Mesenchymal stem cell (in vitro differentiated cells and primary cell): ENCODE results near the gene LYZL6.
A peak's percentile ranks its signal among the peaks of the same experiment; 100 is the strongest.

ENCODE experiments used
- DNase-seq: peaks from one replicate; pipeline ENCODE4 v3.0.0-alpha.2; 2013
- H2AFZ ChIP-seq: one replicate; pipeline ENCODE4 v1.6.1; 2013; ENCODE audit warnings: low read depth, mild to moderate bottlenecking, control low read depth, inconsistent platforms, low read length, moderate library complexity
- H2AK5ac ChIP-seq: 2 replicates; pipeline ENCODE4 v1.6.1; 2013; ENCODE audit warnings: low read length, moderate library complexity, mild to moderate bottlenecking, inconsistent platforms; ENCODE audit not compliant: severe bottlenecking
- H2BK120ac ChIP-seq: one replicate; pipeline ENCODE4 v1.6.1; 2013; ENCODE audit warnings: low read depth, mild to moderate bottlenecking, inconsistent platforms, low read length, moderate library complexity
- H2BK12ac ChIP-seq, 2 experiments: one replicate each; pipeline ENCODE4 v1.6.1; 2013; ENCODE audit warnings: inconsistent platforms in 2 of 2, low read length in 2 of 2, mild to moderate bottlenecking in 2 of 2, moderate library complexity in 2 of 2, control low read depth in 1 of 2
- H2BK15ac ChIP-seq: one replicate; pipeline ENCODE4 v1.6.1; 2013; ENCODE audit warnings: mild to moderate bottlenecking, low read depth, inconsistent platforms; ENCODE audit not compliant: poor library complexity, severe bottlenecking
- H2BK5ac ChIP-seq: 2 replicates; pipeline ENCODE4 v1.6.1; 2013; ENCODE audit warnings: low read depth, mild to moderate bottlenecking, low read length, control low read depth, inconsistent platforms; ENCODE audit not compliant: poor library complexity, severe bottlenecking
- H3K14ac ChIP-seq, 2 experiments: one replicate each; pipeline ENCODE4 v1.6.1; 2013; ENCODE audit warnings: inconsistent platforms in 2 of 2, low read length in 2 of 2, control low read depth in 1 of 2, mild to moderate bottlenecking in 1 of 2, moderate library complexity in 1 of 2
- H3K18ac ChIP-seq, 2 experiments: one replicate each; pipeline ENCODE4 v1.6.1; 2013; ENCODE audit warnings: inconsistent platforms in 2 of 2, low read length in 2 of 2, control low read depth in 1 of 2, low read depth in 1 of 2, mild to moderate bottlenecking in 1 of 2
- H3K23ac ChIP-seq, 2 experiments: one replicate each; pipeline ENCODE4 v1.6.1; 2013; ENCODE audit warnings: inconsistent platforms in 2 of 2, low read length in 2 of 2, mild to moderate bottlenecking in 2 of 2, moderate library complexity in 2 of 2, control low read depth in 1 of 2
- H3K27ac ChIP-seq: 2 replicates; pipeline ENCODE4 v1.5.1; 2013; ENCODE audit warnings: mild to moderate bottlenecking, moderate library complexity, low read length, control low read depth, inconsistent platforms; ENCODE audit not compliant: poor library complexity, severe bottlenecking
- H3K27me3 ChIP-seq, 2 experiments: 2 replicates each; pipeline versions ENCODE4 v1.6.1 to v1.7.0; 2013; ENCODE audit warnings: low read length in 2 of 2, mild to moderate bottlenecking in 2 of 2, moderate library complexity in 2 of 2, control low read depth in 1 of 2, inconsistent platforms in 1 of 2; ENCODE audit not compliant: control insufficient read depth in 1 of 2, insufficient read depth in 1 of 2
- H3K36me3 ChIP-seq, 2 experiments: 2 replicates each; pipeline versions ENCODE4 v1.6.1 to v1.7.0; 2013; ENCODE audit warnings: low read length in 2 of 2, control low read depth in 1 of 2, inconsistent platforms in 1 of 2, low read depth in 1 of 2, mild to moderate bottlenecking in 1 of 2; ENCODE audit not compliant: insufficient read depth in 2 of 2, control insufficient read depth in 1 of 2
- H3K4ac ChIP-seq, 2 experiments: one replicate each; pipeline ENCODE4 v1.6.1; 2013; ENCODE audit warnings: inconsistent platforms in 2 of 2, low read length in 2 of 2, mild to moderate bottlenecking in 2 of 2, moderate library complexity in 2 of 2, control low read depth in 1 of 2, low read depth in 1 of 2
- H3K4me1 ChIP-seq: 2 replicates; pipeline ENCODE4 v1.6.1; 2013; ENCODE audit warnings: low read depth, low read length, control low read depth; ENCODE audit not compliant: control insufficient read depth, insufficient read depth
- H3K4me2 ChIP-seq: 2 replicates; pipeline ENCODE4 v1.6.1; 2013; ENCODE audit warnings: low read length, mild to moderate bottlenecking, inconsistent platforms; ENCODE audit not compliant: poor library complexity, severe bottlenecking
- H3K4me3 ChIP-seq, 2 experiments: 2 replicates each; pipeline versions ENCODE4 v1.5.1 to v1.7.0; 2013; ENCODE audit warnings: low read length in 2 of 2, mild to moderate bottlenecking in 2 of 2, control low read depth in 1 of 2, low read depth in 1 of 2; ENCODE audit not compliant: insufficient read depth in 1 of 2
- H3K79me1 ChIP-seq: replicated peaks from 2 replicates; pipeline ENCODE4 v1.6.1; 2013; ENCODE audit warnings: mild to moderate bottlenecking, control low read depth, low read length, inconsistent platforms; ENCODE audit not compliant: poor library complexity, severe bottlenecking
- H3K9ac ChIP-seq: 2 replicates; pipeline ENCODE4 v1.7.0; 2013; ENCODE audit warnings: mild to moderate bottlenecking, low read length, moderate library complexity
- H3K9me3 ChIP-seq: 2 replicates; pipeline ENCODE4 v1.7.0; 2013; ENCODE audit warnings: mild to moderate bottlenecking, low read length; ENCODE audit not compliant: control insufficient read depth
- H4K8ac ChIP-seq: one replicate; pipeline ENCODE4 v1.6.1; 2013; ENCODE audit warnings: inconsistent platforms, mild to moderate bottlenecking, low read length, moderate library complexity
- H4K91ac ChIP-seq: one replicate; pipeline ENCODE4 v1.6.1; 2013; ENCODE audit warnings: mild to moderate bottlenecking, low read length, inconsistent platforms
- WGBS: methylation state at CpG from one replicate; pipeline ENCODE4 v1.1.7; 2013; ENCODE audit warnings: mixed read lengths; 5-methylcytosine and 5-hydroxymethylcytosine counted together

The LYZL6 gene

DNA sequence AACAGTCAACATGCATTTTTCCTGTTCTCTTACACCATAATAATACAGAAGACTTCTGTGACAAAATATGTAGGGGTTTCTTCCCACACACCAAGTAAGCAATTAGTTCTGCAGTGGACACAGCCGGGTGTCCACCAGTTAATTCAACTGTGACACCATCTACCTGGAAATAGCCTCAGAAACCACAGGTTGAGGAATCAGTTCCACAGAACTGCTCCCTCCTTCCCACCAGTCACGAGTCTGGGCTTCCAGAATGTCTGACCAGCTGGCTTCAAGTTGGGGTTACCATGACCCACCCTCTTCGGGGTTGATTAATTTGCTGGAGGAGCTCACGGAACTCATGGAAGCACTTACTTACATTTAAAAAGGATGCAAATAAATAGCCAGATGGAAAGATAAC lies 49.8 kb downstream of the LYZL6 start:
- H3K9me3 ChIP-seq, result no peaks in the 10 kb centered on the region
- H2BK12ac ChIP-seq, result no peak overlapping the region
- H2BK5ac ChIP-seq, result no peak overlapping the region
- H3K27me3 ChIP-seq, result no peaks in the 10 kb centered on the region
- H2BK15ac ChIP-seq, result no peak overlapping the region
- no peaks in the 10 kb centered on the region for H3K79me1 ChIP-seq
- H3K18ac ChIP-seq, result no peak overlapping the region
- no peak overlapping the region for H2AFZ ChIP-seq
- H3K4me2 ChIP-seq, result no peak overlapping the region
- no peak overlapping the region for H2BK120ac ChIP-seq
- peaks cover 2% of the 10 kb centered on the region for H3K4me1 ChIP-seq
- 89% methylated on average over 4 of the region's 4 CpGs for WGBS
- H4K91ac ChIP-seq, result no peak overlapping the region
- H3K4me3 ChIP-seq, result no peak overlapping the region
- H3K36me3 ChIP-seq, result no peaks in the 10 kb centered on the region
- no peak for DNase-seq
- no peak overlapping the region for H3K9ac ChIP-seq
- no peak overlapping the region for H3K23ac ChIP-seq
- no peak overlapping the region for H3K14ac ChIP-seq
- no peak overlapping the region for H4K8ac ChIP-seq
- no peak overlapping the region for H2AK5ac ChIP-seq
- no peak overlapping the region for H3K27ac ChIP-seq
- H3K4ac ChIP-seq, result no peak overlapping the region

DNA sequence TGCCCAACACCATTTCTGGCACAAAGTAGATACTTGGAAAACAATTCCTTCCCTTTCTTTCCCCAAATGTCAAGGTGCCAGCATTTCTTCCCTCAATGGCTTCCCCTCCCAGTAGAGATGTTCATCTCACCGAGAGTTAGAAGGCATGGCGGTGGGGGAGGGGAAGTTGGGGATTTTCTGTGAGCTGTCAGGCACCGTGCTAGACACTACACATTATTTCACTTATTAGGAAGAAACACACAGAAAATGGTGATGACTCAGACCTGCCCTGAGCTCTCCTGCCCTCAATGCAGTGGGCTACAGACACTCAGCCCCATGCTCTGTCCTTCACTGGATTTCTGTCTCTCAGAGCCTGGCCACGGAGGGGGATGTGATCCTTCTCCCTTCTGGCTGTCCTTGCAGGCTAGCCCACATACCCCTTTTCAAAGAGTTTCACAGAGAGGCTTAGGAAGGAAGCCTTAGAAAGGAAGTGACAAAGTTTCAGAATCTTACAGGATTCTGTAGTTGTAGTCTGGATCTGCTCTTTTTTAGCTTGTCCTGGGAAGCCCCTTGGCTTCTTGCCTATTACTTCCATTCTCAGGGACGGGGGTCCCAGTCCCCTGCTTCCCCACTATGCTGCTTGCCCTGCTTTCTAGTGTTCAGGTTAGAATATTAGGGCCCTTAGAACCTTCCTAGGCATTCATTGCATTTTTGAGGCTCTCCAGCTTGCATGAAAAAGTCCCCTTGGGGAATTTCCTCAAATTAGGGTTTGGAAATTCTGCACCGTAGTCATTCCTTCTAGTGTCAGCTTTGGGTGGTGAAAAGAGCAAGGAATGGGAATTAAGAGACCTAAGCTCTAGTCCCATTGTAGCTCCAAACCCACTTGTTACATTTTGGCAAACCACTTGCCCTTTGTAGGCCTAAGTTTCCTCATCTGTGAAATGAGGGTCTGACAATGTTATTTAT lies 51.1 kb downstream of the LYZL6 start:
- Histone ChIP-seq H3K4ac (no peak overlapping the region), H2BK15ac (no peak overlapping the region), H2BK120ac (no peak overlapping the region), H3K4me1 (peaks cover 2% of the 10 kb centered on the region), H4K8ac (no peak overlapping the region), H3K18ac (no peak overlapping the region), H2AK5ac (no peak overlapping the region), H2BK5ac (no peak overlapping the region), H3K23ac (no peak overlapping the region), H3K14ac (peak overlapping the region in 1 of 2 experiments; percentile 77), H3K27me3 (no peaks in the 10 kb centered on the region), H4K91ac (no peak overlapping the region), H3K4me2 (no peak overlapping the region), H2AFZ (no peak overlapping the region), H3K79me1 (no peaks in the 10 kb centered on the region), H2BK12ac (no peak overlapping the region), H3K9ac (no peak overlapping the region), H3K27ac (no peak overlapping the region), H3K36me3 (no peaks in the 10 kb centered on the region), H3K4me3 (no peak overlapping the region), H3K9me3 (no peaks in the 10 kb centered on the region)
- DNase-seq, result peak; percentile 6
- 50% methylated on average over 5 of the region's 6 CpGs for WGBS

GRCh38 chr17:35891269-35891668 lies 52.2 kb downstream of the LYZL6 start:
- H3K9ac ChIP-seq, result no peak overlapping the region
- no peak overlapping the region for H3K14ac ChIP-seq
- no peak overlapping the region for H2BK120ac ChIP-seq
- no peak for DNase-seq
- H3K27ac ChIP-seq, result no peak overlapping the region
- H2BK15ac ChIP-seq, result no peak overlapping the region
- WGBS, result 87% methylated on average over 4 of the region's 4 CpGs
- H3K4me3 ChIP-seq, result no peak overlapping the region
- no peaks in the 10 kb centered on the region for H3K27me3 ChIP-seq
- no peak overlapping the region for H3K23ac ChIP-seq
- H2BK5ac ChIP-seq, result no peak overlapping the region
- no peak overlapping the region for H3K4me2 ChIP-seq
- no peak overlapping the region for H2AFZ ChIP-seq
- H3K36me3 ChIP-seq, result no peaks in the 10 kb centered on the region
- H3K4ac ChIP-seq, result no peak overlapping the region
- no peaks in the 10 kb centered on the region for H3K9me3 ChIP-seq
- no peak overlapping the region for H2AK5ac ChIP-seq
- H3K18ac ChIP-seq, result no peak overlapping the region
- no peak overlapping the region for H2BK12ac ChIP-seq
- H3K4me1 ChIP-seq, result peaks cover 2% of the 10 kb centered on the region
- H4K8ac ChIP-seq, result no peak overlapping the region
- no peaks in the 10 kb centered on the region for H3K79me1 ChIP-seq
- no peak overlapping the region for H4K91ac ChIP-seq

DNA sequence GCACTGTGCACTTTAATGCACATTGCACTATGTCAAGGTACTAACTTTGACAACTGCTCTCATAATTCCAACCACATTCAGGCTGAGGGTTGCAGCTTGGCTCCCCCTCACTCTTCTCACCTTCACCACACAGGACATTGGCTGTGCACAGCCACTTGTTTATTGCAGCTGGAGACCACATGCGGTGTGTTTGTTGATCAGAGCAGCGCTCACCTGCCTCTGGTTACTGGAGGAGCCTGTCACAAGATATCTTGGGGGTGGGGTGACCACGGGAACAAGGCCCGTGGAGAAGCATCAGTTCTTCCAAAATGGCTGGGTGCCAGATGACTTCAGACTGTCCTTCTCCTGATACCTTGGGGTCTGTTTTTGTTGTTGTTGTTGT lies 52.7 kb downstream of the LYZL6 start:
- Histone ChIP-seq H3K9ac (no peak overlapping the region), H3K4ac (no peak overlapping the region), H2BK12ac (no peak overlapping the region), H3K4me2 (no peak overlapping the region), H2AK5ac (no peak overlapping the region), H3K18ac (no peak overlapping the region), H4K8ac (no peak overlapping the region), H2BK120ac (no peak overlapping the region), H3K4me1 (peaks cover 2% of the 10 kb centered on the region), H2BK15ac (no peak overlapping the region), H3K36me3 (no peaks in the 10 kb centered on the region), H2BK5ac (no peak overlapping the region), H3K27me3 (no peaks in the 10 kb centered on the region), H3K23ac (no peak overlapping the region), H3K27ac (no peak overlapping the region), H3K4me3 (no peak overlapping the region), H4K91ac (no peak overlapping the region), H3K79me1 (no peaks in the 10 kb centered on the region), H3K14ac (no peak overlapping the region), H2AFZ (no peak overlapping the region), H3K9me3 (no peaks in the 10 kb centered on the region)
- DNase-seq, result no peak
- 80% methylated on average over 4 of the region's 4 CpGs for WGBS
